Gastrocnemius medialis (tissue), 4 donors: ENCODE results near the gene FBXL22. TPM values are rescaled to one million over a fixed set of nuclear protein-coding genes. Genes with fewer than 3 reads are reported as not detected.

Source experiments
- ATAC-seq, 2 donors: fragments of 150-250 bp; one replicate each; pipeline ENCODE4 v1.9.1; 2016
- DNase-seq, 2 donors: peaks; one replicate each; pipeline ENCODE4 v3.0.0-alpha.2; 2019
- H3K27ac ChIP-seq, 4 donors: fragments of 200-600 bp; sonication (generic); 1 replicate in 1 of 4; 2 replicates in 3 of 4; pipeline ENCODE4 v1.5.1; 2016 to 2018; ENCODE audit warnings: mild to moderate bottlenecking in 2 of 4, moderate library complexity in 1 of 4
- H3K27me3 ChIP-seq, 3 donors: fragments of 200-600 bp; sonication (generic) in 2 of 3; 1 replicate in 1 of 3; 2 replicates in 2 of 3; pipeline versions ENCODE4 v1.5.1 to v1.6.0; 2016 to 2019; ENCODE audit warnings: mild to moderate bottlenecking in 1 of 3, moderate library complexity in 1 of 3
- H3K36me3 ChIP-seq, 2 donors: fragments of 200-600 bp; sonication (generic) in 1 of 2; one replicate each; pipeline ENCODE4 v1.5.1; 2017 to 2018
- H3K4me1 ChIP-seq, 2 donors: fragments of 200-600 bp; sonication (generic) in 1 of 2; one replicate each; pipeline ENCODE4 v1.5.1; 2016 to 2017; ENCODE audit warnings: mild to moderate bottlenecking in 2 of 2
- H3K4me3 ChIP-seq, 4 donors: fragments of 200-600 bp; sonication (generic) in 3 of 4; 1 replicate in 1 of 4; 2 replicates in 3 of 4; pipeline ENCODE4 v1.5.1; 2016 to 2019; ENCODE audit warnings: mild to moderate bottlenecking in 2 of 4
- H3K9me3 ChIP-seq, 3 donors: fragments of 200-600 bp; sonication (generic) in 2 of 3; 1 replicate in 1 of 3; 2 replicates in 2 of 3; pipeline ENCODE4 v1.5.1; 2016 to 2019
- CTCF ChIP-seq, 5 experiments: fragments of 450-650 bp in 3 of 5; fragments of 200-600 bp in 2 of 5; sonication (generic) in 2 of 5; IDR thresholded peaks in 4 of 5; conservative IDR thresholded peaks in 1 of 5; 1 replicate in 4 of 5; 2 replicates in 1 of 5; pipeline ENCODE4 v1.5.1; 2016 to 2019; ENCODE audit warnings: antibody characterized with exemption in 5 of 5, mild to moderate bottlenecking in 3 of 5, moderate library complexity in 3 of 5
- POLR2A ChIP-seq, 2 donors: fragments of 450-650 bp; IDR thresholded peaks; one replicate each; pipeline ENCODE4 v1.6.1; 2017; ENCODE audit warnings: antibody characterized with exemption in 2 of 2, mild to moderate bottlenecking in 2 of 2, moderate library complexity in 2 of 2
- in situ Hi-C, 4 donors: fragments of 200-750 bp; cut with MboI; loops; one replicate each; pipeline versions ENCODE4 v1.15.0 to v1.8.0; 2017; ENCODE audit warnings: low sequenced_read_pairs in 4 of 4
- intact Hi-C: fragments of 100-400 bp; cut with DNase I; formaldehyde crosslinking; loops from one replicate; pipeline ENCODE4 v1.15.1; 2023; ENCODE audit warnings: low total_unique reads
- total RNA-seq, 4 donors: library from RNA; depleted of rRNA; stranded (reverse); fragments of >200 nt; gene quantifications; one replicate each; pipeline versions ENCODE4 v1.1.0 to v1.2.3, GENCODE V29; 2016

Gene FBXL22
- total RNA-seq, 4 donors from 2014 or later, result 0.36 to 0.89 (median 0.68) TPM; not detected in 1

GRCh38 chr15:63606308-63606707, 9.1 kb downstream of the FBXL22 start:
- in situ Hi-C loops, result loop anchor here in 2 of 4 donors (10.0 to 25.0 kb wide), 2 partner anchors 122 to 456 kb away; no protein-coding TSS in a partner anchor
- Histone ChIP-seq H3K27me3 (no peaks in the 10 kb centered on the region), H3K9me3 (no peaks in the 10 kb centered on the region), H3K4me1 (peaks cover 16 to 19% of the 10 kb centered on the region in 2 donors), H3K4me3 (no peak overlapping the region), H3K27ac (no peak overlapping the region), H3K36me3 (peaks cover 0 to 23% of the 10 kb centered on the region in 2 donors)
- DNase-seq (no peak), ATAC-seq (no peak)
- no peak for TF ChIP-seq CTCF (IDR thresholded peaks at IDR 0.05 in 4 of 5, conservative IDR thresholded peaks at IDR 0.05 in 1 of 5)
- no peak for TF ChIP-seq POLR2A (IDR thresholded peaks at IDR 0.05)
- intact Hi-C loops, result no loop called here

DNA sequence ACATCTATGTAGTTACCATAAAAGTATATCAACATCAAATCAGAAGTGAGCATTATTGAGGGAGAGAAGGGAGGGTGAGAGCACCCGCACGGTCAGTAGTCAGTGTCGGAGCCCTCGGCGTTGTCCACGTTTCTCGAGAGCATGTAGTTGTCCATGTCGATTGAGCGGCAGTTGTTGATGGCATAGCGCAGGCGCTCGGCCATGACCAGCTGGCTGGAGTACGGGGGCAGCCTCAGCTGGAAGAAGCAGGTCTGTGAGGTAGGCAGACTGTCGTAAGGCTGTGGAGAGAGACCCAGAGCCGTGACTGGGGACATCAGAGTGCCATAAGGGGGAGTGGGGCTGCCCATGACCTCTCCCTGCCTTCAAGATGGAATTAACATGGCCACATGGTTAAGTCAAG, 11.8 kb downstream of the FBXL22 start:
- Histone ChIP-seq H3K9me3 (no peaks in the 10 kb centered on the region), H3K4me3 (no peak overlapping the region), H3K4me1 (peaks cover 13 to 17% of the 10 kb centered on the region in 2 donors), H3K27ac (peak overlapping the region in 1 of 4 donors; percentile 64), H3K27me3 (no peaks in the 10 kb centered on the region), H3K36me3 (peaks cover 0 to 32% of the 10 kb centered on the region in 2 donors)
- TF ChIP-seq CTCF (IDR thresholded peaks at IDR 0.05 in 4 of 5, conservative IDR thresholded peaks at IDR 0.05 in 1 of 5), result no peak
- no peak for TF ChIP-seq POLR2A (IDR thresholded peaks at IDR 0.05)
- ATAC-seq, result no peak
- in situ Hi-C loops, result loop anchor here in 2 of 4 donors (10.0 to 25.0 kb wide), 2 partner anchors 124 to 453 kb away; no protein-coding TSS in a partner anchor
- intact Hi-C loops, result no loop called here
- no peak for DNase-seq

GRCh38 chr15:63609448-63609847, 12.3 kb downstream of the FBXL22 start:
- peaks cover 13 to 17% of the 10 kb centered on the region in 2 donors for H3K4me1 ChIP-seq
- ATAC-seq, result no peak
- no peaks in the 10 kb centered on the region for H3K27me3 ChIP-seq
- H3K9me3 ChIP-seq, result no peaks in the 10 kb centered on the region
- no peak for TF ChIP-seq CTCF (IDR thresholded peaks at IDR 0.05 in 4 of 5, conservative IDR thresholded peaks at IDR 0.05 in 1 of 5)
- no peak for TF ChIP-seq POLR2A (IDR thresholded peaks at IDR 0.05)
- H3K36me3 ChIP-seq, result peaks cover 0 to 37% of the 10 kb centered on the region in 2 donors
- H3K4me3 ChIP-seq, result no peak overlapping the region
- intact Hi-C loops (no loop called here), in situ Hi-C loops (loop anchor here in 2 of 4 donors (10.0 to 25.0 kb wide), 2 partner anchors 125 to 453 kb away; no protein-coding TSS in a partner anchor)
- peak overlapping the region in 2 of 4 donors; percentile 53 to 64 for H3K27ac ChIP-seq
- no peak for DNase-seq

DNA sequence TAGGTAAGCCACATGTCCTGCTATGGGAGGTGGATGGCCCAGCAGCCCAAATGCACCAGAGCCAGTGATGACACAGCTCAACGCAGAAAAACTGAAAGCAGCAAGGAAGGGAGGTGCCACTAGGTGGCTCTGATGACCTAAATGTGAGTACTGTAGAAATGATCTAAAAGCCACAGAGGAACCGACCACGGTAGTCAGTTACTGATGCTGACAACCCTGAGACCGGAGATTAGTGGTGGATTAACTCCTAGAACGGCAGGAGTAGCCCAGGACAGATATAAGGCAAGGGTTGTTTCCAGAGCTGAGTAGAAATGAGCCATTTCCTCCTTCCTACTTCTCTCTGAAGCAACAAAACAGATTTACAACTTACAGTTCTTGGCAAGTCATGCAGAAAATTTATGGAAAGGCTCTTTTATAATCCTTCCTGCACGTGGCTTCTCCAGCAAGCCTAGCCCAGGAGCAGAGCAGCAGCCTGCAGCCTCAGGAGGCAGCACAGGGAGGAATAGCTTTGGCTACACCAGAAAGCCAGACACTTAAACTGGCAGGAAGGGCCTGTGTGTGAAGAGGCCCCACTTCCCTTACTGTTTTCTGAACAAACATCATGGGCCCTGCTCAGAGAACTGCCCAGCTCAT, 13.1 kb downstream of the FBXL22 start:
- no peaks in the 10 kb centered on the region for H3K9me3 ChIP-seq
- intact Hi-C loops, result no loop called here
- H3K4me3 ChIP-seq, result no peak overlapping the region
- TF ChIP-seq POLR2A (IDR thresholded peaks at IDR 0.05) (no peak), CTCF (IDR thresholded peaks at IDR 0.05 in 4 of 5, conservative IDR thresholded peaks at IDR 0.05 in 1 of 5) (peak; percentile 51 to 69 (median 63))
- peak; percentile 75 to 96 for ATAC-seq
- in situ Hi-C loops, result loop anchor here in 1 of 4 donors (25.0 kb wide), 1 partner anchor 452 kb away; no protein-coding TSS in a partner anchor
- H3K27ac ChIP-seq, result peak overlapping the region; percentile 38 to 64 (median 51)
- peaks cover 0 to 46% of the 10 kb centered on the region in 2 donors for H3K36me3 ChIP-seq
- DNase-seq, result peak in 1 of 2 donors; percentile 76
- peaks cover 13 to 17% of the 10 kb centered on the region in 2 donors for H3K4me1 ChIP-seq
- no peaks in the 10 kb centered on the region for H3K27me3 ChIP-seq
